Coronary artery (tissue), 2 donors: Measurements from ENCODE around the gene SOX10.
A peak's percentile ranks its signal among the peaks of the same experiment; 100 is the strongest.
"Not testable (repeated sequence)": the region's sequence is repeated elsewhere in the genome, so short reads cannot be mapped to it uniquely, and the experiment has no call there.

Source experiments
- DNase-seq: peaks from one replicate; pipeline ENCODE4 v3.0.0-alpha.2; 2017; ENCODE audit warnings: low spot score
- H3K27ac ChIP-seq, 2 donors: fragments of 200-600 bp; sonication (generic); one replicate each; pipeline ENCODE4 v1.5.1; 2016 to 2019
- H3K4me3 ChIP-seq: fragments of 200-600 bp; sonication (generic); 2 replicates; pipeline ENCODE4 v1.5.1; 2016; ENCODE audit warnings: mild to moderate bottlenecking, moderate library complexity
- TF ChIP-seq, protein P1 (sequence below): fragments of 200-600 bp; sonication (generic); IDR thresholded peaks from one replicate; pipeline ENCODE4 v1.5.1; 2019; ENCODE audit warnings: antibody characterized with exemption

Gene SOX10

GRCh38 chr22:37967637-37968451 is 16.5 kb downstream of the SOX10 start:
- TF ChIP-seq, protein P1, sequence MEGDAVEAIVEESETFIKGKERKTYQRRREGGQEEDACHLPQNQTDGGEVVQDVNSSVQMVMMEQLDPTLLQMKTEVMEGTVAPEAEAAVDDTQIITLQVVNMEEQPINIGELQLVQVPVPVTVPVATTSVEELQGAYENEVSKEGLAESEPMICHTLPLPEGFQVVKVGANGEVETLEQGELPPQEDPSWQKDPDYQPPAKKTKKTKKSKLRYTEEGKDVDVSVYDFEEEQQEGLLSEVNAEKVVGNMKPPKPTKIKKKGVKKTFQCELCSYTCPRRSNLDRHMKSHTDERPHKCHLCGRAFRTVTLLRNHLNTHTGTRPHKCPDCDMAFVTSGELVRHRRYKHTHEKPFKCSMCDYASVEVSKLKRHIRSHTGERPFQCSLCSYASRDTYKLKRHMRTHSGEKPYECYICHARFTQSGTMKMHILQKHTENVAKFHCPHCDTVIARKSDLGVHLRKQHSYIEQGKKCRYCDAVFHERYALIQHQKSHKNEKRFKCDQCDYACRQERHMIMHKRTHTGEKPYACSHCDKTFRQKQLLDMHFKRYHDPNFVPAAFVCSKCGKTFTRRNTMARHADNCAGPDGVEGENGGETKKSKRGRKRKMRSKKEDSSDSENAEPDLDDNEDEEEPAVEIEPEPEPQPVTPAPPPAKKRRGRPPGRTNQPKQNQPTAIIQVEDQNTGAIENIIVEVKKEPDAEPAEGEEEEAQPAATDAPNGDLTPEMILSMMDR, result no peak
- no peak overlapping the region for H3K4me3 ChIP-seq
- no peak overlapping the region for H3K27ac ChIP-seq
- DNase-seq, result no peak

GRCh38 chr22:37967147-37967546 is 17.2 kb downstream of the SOX10 start:
- Histone ChIP-seq H3K4me3 (no peak overlapping the region), H3K27ac (no peak overlapping the region)
- DNase-seq, result no peak
- TF ChIP-seq, protein P1, result no peak

DNA sequence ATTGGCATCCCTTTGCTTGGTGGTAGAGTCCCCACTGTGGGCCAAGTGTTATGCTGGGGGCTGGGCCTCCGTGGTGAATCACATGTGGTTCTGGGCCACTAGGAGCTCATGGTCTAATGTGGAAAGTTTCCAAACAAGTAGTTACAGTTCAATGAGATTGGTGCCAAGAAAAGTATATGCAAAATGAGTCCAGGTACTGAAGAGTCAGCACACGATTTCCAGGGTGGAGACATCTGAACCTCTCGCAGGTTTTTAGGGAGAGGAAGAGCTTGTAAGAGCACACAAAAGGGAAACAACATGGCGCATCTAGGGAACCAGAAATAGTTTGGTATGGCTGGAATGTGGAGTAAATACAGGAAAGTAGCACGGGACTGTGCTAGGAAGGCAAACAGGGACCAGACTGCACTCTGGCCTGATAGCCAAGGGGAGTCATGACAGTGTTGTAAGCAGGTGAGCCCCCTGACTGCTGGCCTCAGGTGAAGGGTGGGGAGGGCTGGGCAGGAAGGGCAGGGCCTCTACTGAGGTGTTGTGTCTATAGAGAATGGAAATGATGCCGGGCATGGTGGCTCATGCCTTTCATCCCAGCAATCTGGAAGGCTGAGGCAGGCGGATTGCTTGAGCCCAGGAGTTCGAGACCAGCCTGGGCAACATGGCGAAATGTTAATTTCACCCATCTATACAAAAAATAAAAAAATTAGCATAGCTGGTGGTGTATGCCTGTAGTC is 18.3 kb downstream of the SOX10 start:
- TF ChIP-seq, protein P1, result no peak
- Histone ChIP-seq H3K4me3 (no peak overlapping the region), H3K27ac (peak overlapping the region in 1 of 2 donors; percentile 56)
- no peak for DNase-seq

DNA sequence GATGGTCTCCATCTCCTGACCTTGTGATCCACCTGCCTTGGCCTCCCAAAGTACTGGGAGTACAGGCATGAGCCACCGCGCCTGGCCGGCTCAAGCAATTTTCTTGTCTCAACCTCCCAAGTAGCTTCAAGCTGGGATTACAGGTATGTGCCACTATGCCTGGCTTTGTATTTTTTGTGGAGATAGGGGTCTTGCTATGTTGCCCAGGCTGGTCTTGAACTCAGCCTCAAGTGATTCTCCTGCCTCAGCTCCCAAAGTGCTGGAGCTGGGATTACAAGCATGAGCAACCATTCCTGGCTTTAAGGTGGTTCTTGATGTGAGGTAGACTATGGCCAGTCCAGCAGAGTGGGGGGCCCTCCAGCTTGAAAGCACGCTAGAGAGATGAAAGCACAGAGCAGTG is 23.3 kb downstream of the SOX10 start:
- no peak for DNase-seq
- Histone ChIP-seq H3K4me3 (no peak overlapping the region), H3K27ac (no peak overlapping the region)
- TF ChIP-seq, protein P1, result no peak

GRCh38 chr22:37959231-37959825 is 25.0 kb downstream of the SOX10 start:
- no peak for DNase-seq
- H3K4me3 ChIP-seq, result no peak overlapping the region
- TF ChIP-seq, protein P1, result no peak
- H3K27ac ChIP-seq, result no peak overlapping the region

- Histone ChIP-seq H3K27ac (no peak overlapping the region), H3K4me3 (no peak overlapping the region)
- TF ChIP-seq, protein P1, result no peak
- DNase-seq, result no peak
These were observed 27.1 kb downstream of the SOX10 start for GRCh38 chr22:37957232-37957631.

DNA sequence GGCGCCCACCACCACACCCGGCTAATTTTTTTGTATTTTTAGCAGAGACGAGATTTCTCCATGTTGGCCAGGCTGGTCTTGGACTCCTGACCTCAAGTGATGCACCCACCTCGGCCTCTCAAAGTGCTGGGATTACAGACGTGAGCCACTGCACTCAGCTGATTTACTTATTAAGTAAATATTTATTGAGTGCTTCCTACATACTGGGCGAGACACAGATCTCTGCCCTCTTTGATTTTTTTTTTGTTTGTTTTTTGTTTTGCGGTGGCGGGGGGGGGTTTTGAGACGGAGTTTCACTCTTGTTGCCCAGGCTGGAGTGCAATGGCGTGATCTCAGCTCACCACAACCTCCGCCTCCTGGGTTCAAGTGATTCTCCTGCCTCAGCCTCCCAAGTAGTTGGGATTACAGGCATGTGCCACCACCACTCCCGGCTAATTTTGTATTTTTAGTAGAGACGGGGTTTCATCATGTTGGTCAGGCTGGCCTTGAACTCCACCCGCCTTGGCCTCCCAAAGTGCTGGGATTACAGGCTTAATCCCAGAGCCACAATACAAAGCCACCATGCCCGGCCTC is 28.4 kb downstream of the SOX10 start:
- not testable (repeated sequence) for H3K4me3 ChIP-seq, DNase-seq, H3K27ac ChIP-seq
